Esophagus muscularis mucosa (tissue), 4 donors: ENCODE measurements around the gene CDC14B. TPM values are rescaled to one million over a fixed set of nuclear protein-coding genes. Genes with fewer than 3 reads are reported as not detected.
"Not testable (repeated sequence)": the region's sequence is repeated elsewhere in the genome, so short reads cannot be mapped to it uniquely, and the experiment has no call there.

ENCODE experiments used
- DNase-seq: peaks from one replicate; pipeline ENCODE4 v3.0.0-alpha.2; 2017; ENCODE audit errors: extremely low spot score
- H3K27ac ChIP-seq, 4 donors: fragments of 200-600 bp; sonication (generic); replicated peaks in 1 of 4; 1 replicate in 3 of 4; 2 replicates in 1 of 4; pipeline ENCODE4 v1.5.1; 2016 to 2019; ENCODE audit warnings: mild to moderate bottlenecking in 1 of 4
- H3K27me3 ChIP-seq, 4 donors: fragments of 200-600 bp; sonication (generic); one replicate each; pipeline versions ENCODE4 v1.5.1 to v1.6.0; 2016 to 2019
- H3K36me3 ChIP-seq, 4 donors: fragments of 200-600 bp; sonication (generic); one replicate each; pipeline ENCODE4 v1.5.1; 2016 to 2019
- H3K4me1 ChIP-seq, 4 donors: fragments of 200-600 bp; sonication (generic); one replicate each; pipeline ENCODE4 v1.5.1; 2016 to 2019
- H3K4me3 ChIP-seq, 4 donors: fragments of 200-600 bp; sonication (generic); 1 replicate in 2 of 4; 2 replicates in 2 of 4; pipeline ENCODE4 v1.5.1; 2016 to 2019; ENCODE audit warnings: mild to moderate bottlenecking in 4 of 4, moderate library complexity in 1 of 4
- H3K9me3 ChIP-seq, 4 donors: fragments of 200-600 bp; sonication (generic); 1 replicate in 3 of 4; 2 replicates in 1 of 4; pipeline ENCODE4 v1.5.1; 2016 to 2019
- CTCF ChIP-seq, 3 experiments: fragments of 200-600 bp in 2 of 3; fragments of 450-650 bp in 1 of 3; sonication (generic) in 2 of 3; IDR thresholded peaks; one replicate each; pipeline ENCODE4 v1.5.1; 2017 to 2019; ENCODE audit warnings: antibody characterized with exemption in 3 of 3, mild to moderate bottlenecking in 2 of 3, moderate library complexity in 1 of 3
- EP300 ChIP-seq: sonication (generic); formaldehyde crosslinking; IDR thresholded peaks from one replicate; pipeline ENCODE4 v1.6.1; 2017; ENCODE audit warnings: antibody characterized with exemption
- POLR2A ChIP-seq: fragments of 450-650 bp; IDR thresholded peaks from one replicate; pipeline ENCODE4 v1.6.1; 2017; ENCODE audit warnings: antibody characterized with exemption, moderate library complexity, mild to moderate bottlenecking, low read depth
- POLR2AphosphoS5 ChIP-seq, 2 donors: sonication (generic); formaldehyde crosslinking; IDR thresholded peaks; one replicate each; pipeline ENCODE4 v1.6.1; 2017; ENCODE audit warnings: antibody characterized with exemption in 2 of 2
- WGBS: methylation state at CpG from one replicate; pipeline ENCODE4 v1.1.5; 2018; 5-methylcytosine and 5-hydroxymethylcytosine counted together
- intact Hi-C: fragments of 100-400 bp; cut with DNase I; formaldehyde crosslinking; loops from one replicate; pipeline ENCODE4 v1.15.1; 2023
- total RNA-seq, 4 donors: library from RNA; depleted of rRNA; stranded (reverse); fragments of >200 nt; gene quantifications; one replicate each; pipeline versions ENCODE4 v1.1.0 to v1.2.1, GENCODE V29; 2016

The CDC14B gene
- total RNA-seq, 4 donors from 2014 or later: 22.0 to 39.7 (median 27.0) TPM

- peaks cover 0 to 40% (median 14%) of the 10 kb centered on the region in 4 donors for H3K36me3 ChIP-seq
- H3K4me3 ChIP-seq: no peak overlapping the region
- H3K4me1 ChIP-seq: peaks cover 20 to 42% (median 24%) of the 10 kb centered on the region in 4 donors
- H3K9me3 ChIP-seq: no peaks in the 10 kb centered on the region
- TF ChIP-seq EP300 (no peak), POLR2A (no peak), POLR2AphosphoS5 (IDR thresholded peaks at IDR 0.05) (no peak), CTCF (IDR thresholded peaks at IDR 0.05) (no peak)
- no peak for DNase-seq
- intact Hi-C loops: no loop called here
- 87% methylated on average over 13 of the region's 13 CpGs for WGBS
- no peaks in the 10 kb centered on the region for H3K27me3 ChIP-seq
- H3K27ac ChIP-seq: no peak overlapping the region
Measured at GRCh38 chr9:96505316-96505991, 114.2 kb downstream of the CDC14B start.

GRCh38 chr9:96503918-96504317 lies 115.7 kb downstream of the CDC14B start:
- intact Hi-C loops: no loop called here
- H3K9me3 ChIP-seq: no peaks in the 10 kb centered on the region
- H3K27ac ChIP-seq: no peak overlapping the region
- no peaks in the 10 kb centered on the region for H3K27me3 ChIP-seq
- WGBS: 96% methylated on average over 11 of the region's 11 CpGs
- H3K4me3 ChIP-seq: no peak overlapping the region
- H3K4me1 ChIP-seq: peaks cover 18 to 34% (median 24%) of the 10 kb centered on the region in 4 donors
- TF ChIP-seq CTCF (IDR thresholded peaks at IDR 0.05): no peak
- TF ChIP-seq EP300: no peak
- no peak for TF ChIP-seq POLR2AphosphoS5 (IDR thresholded peaks at IDR 0.05)
- TF ChIP-seq POLR2A: no peak
- DNase-seq: no peak
- peaks cover 0 to 37% (median 15%) of the 10 kb centered on the region in 4 donors for H3K36me3 ChIP-seq

- DNase-seq, intact Hi-C loops, H3K9me3 ChIP-seq, H3K4me3 ChIP-seq, H3K27me3 ChIP-seq: not testable (repeated sequence)
- H3K4me1 ChIP-seq: peaks cover 13 to 29% (median 24%) of the 10 kb centered on the region in 4 donors
- H3K36me3 ChIP-seq: peaks cover 0 to 32% (median 15%) of the 10 kb centered on the region in 4 donors
- H3K27ac ChIP-seq: peak overlapping the region in 3 of 4 donors; percentile 10 to 34 (median 31)
Measured at GRCh38 chr9:96503374-96503748, 116.3 kb downstream of the CDC14B start.

GRCh38 chr9:96502539-96503373 lies 116.9 kb downstream of the CDC14B start:
- 81% methylated on average over 6 of the region's 6 CpGs for WGBS
- intact Hi-C loops: no loop called here
- no peaks in the 10 kb centered on the region for H3K27me3 ChIP-seq
- H3K4me3 ChIP-seq: peak overlapping the region in 1 of 4 donors; percentile 7
- H3K27ac ChIP-seq: peak overlapping the region in 3 of 4 donors; percentile 28 to 40 (median 34)
- peaks cover 0 to 30% (median 15%) of the 10 kb centered on the region in 4 donors for H3K36me3 ChIP-seq
- TF ChIP-seq POLR2A (no peak), EP300 (no peak), POLR2AphosphoS5 (IDR thresholded peaks at IDR 0.05) (no peak), CTCF (IDR thresholded peaks at IDR 0.05) (no peak)
- no peaks in the 10 kb centered on the region for H3K9me3 ChIP-seq
- DNase-seq: no peak
- H3K4me1 ChIP-seq: peaks cover 13 to 27% (median 22%) of the 10 kb centered on the region in 4 donors
